HG02623 (cell line): ENCODE results near the gene SHF.
A peak's percentile ranks its signal among the peaks of the same experiment; 100 is the strongest.

Source experiments
- ATAC-seq: cut with Tn5 transposase; IDR thresholded peaks from one replicate; pipeline ENCODE4 v1.9.1; 2021; ENCODE audit warnings: moderate library complexity; ENCODE audit not compliant: unreplicated experiment

Gene SHF

DNA sequence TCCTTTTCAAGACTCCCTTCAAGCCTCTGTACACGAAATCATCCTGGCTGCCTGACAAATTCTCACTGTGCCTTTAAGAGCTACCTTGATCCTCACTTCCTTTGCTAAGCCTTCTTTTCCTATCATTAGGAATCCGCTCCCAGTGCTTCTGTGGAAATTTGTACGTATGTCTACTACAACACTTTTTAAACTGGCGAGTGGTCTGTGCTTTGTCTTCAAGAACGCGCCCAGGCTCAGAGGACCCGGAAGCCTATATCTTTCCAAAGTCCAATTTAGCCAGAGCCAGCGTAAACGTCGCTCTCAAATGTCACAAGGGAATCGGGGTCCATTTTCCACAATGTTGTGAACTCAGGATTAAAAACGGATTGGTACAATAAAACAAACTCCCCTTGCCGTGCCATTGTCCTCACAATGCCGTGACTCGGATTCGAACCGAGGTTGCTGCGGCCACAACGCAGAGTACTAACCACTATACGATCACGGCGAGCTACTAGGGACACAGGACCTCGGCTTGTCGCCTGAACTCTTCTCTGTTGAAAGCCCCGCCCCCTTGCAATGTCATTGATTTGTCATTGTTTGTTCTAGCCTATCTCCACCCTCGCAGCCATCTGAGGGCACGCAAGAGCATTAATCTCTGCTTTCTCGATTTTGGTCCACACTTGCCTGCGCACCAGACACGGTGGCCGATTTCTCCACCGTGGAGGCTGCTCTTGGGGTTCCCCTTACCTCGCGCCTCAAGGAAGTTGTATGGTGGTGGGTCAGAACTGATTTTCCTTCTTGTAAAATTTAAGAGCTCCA, 12.4 kb upstream of the SHF start:
- peak; percentile 41 for ATAC-seq

DNA sequence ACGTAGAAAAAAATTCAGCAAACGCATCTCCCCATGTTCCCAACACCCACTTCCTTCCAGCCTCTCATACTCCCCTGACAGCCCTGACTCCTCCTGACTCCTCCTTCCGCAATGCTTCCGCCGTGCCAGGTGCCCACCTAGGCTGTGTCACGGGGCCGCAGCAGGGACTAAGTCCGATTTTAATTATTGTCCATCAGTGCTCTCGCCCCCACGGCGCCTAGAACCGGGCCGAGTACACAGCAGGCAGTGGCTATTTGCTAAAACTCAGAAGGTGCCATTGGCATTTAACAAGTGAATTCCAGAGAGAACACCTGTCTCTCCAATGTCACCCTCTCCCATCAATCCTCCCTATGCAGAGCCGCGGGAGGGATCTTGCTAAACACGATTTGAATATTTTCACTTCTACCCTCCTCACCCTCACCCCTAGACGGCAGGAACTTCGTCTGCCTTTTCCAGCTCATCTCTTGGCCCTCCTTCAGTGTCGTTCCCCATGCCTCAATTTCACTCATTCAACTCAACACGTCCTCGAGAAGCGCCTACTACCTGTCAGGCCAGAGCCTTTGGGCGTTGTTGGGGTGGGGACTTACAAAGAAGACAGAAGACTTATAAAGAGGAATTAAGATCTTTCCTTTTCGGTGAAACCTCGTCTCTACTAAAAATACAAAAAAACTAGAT, 11.5 kb upstream of the SHF start:
- no peak for ATAC-seq

DNA sequence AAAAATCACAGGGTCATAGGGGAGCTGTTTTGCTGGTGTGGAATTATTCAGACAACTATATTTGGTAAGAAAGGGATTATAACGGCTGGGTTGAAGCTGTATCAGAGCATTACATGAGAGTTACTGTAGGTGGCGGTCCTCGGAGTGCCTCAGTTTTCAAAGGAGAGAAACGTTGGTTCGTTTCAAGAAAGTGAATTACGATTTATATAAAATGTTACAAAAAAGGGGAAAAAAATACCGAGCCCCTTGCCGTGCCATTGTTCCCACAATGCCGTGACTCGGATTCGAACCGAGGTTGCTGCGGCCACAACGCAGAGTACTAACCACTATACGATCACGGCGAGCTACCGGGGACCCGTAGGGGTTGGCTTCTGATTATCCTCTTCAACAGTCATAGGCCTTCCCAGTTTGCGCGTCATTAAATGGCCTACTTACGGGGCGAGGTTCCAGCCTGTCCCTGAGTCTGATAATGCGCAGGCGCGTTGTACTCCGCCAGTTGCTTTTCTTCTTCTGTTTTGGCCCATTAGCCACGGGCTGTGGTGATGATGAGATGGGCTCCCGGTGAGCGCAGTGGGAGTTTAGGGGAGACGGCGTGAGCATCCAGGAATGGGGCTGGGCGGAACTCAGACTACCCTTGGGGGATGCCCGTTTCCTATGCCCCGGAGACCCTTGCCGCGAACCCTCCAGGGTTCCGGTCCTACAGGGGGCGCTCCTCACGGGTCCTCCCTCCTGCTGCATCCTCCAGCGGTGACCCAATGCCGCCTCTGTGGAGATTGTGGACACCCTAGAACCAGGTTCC, 10.8 kb upstream of the SHF start:
- ATAC-seq = peak; percentile 60

DNA sequence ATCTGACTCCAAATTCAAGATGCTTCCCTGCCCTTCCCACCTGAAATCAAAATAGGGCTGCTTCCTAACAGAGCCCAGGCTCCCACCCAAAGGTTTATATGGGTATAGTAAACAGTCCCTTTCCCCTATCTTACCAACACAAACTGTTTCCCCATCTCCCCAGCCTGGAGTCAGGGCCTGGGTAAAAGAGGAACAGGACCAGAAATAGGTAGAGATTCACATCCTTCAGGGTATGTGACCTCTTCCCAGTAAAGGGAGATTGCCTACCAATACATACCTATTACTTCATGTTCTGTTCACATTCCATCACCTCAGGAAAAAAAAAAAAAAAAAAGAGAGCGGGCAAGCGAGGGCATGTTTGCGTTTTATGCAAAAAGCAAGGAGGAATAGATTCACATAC, 9.7 kb upstream of the SHF start:
- ATAC-seq = no peak

DNA sequence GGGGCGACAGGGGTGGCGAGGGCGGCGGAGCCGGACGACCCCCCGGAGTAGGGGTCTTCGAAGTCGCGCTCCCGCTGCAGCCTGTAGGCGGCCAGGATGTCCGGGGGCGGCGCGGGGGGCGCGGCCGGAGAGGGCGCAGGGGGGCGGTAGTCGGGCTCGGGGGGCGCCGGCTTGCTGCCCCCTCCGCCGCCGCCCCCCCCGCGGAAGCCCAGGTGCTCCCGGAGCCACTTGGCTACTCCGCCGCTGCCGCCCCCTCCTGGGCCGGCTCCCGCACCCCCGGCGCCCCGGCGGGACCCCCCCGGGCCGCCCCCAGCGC, 230 bp downstream of the SHF start:
- no peak for ATAC-seq

DNA sequence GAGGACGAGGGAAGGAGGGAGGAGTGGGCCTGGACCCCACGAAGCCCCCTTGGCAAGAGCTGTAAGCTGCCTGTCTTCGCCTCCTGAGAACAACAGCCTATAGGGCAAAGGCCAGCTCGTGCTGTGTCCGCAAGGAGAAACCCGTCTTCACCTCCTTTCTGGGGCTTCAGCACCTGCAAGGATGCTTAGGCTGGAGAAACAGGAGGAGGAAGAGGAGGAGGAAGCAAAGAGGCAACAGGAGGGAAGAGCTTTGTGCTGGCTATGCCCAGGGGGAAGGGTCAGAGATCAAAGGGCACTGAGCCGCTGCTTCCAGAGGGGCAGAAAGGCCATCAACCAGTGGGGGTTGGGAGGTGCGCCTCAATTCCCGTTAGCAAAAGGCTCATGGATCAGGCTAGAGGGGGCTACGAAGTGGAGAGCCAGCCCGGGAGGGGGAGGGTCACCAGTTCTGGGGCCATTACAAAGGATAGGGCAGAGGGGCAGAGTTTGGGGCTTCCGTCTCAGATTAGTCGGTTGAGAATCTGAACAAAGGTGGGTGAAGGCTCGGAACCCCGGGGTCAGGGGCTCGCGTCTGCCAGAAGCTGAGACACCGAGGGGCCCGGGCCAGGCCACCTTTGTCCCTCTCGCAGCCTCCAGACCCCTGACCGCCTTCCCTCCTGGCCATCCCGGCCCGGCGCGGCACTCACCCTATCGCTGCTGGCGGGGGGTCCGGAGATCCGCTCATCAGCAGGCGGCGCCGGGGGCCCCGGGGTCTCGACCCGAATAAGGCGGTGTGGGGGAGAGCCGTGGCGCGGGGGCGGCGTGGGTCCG, 792 bp downstream of the SHF start:
- no peak for ATAC-seq

DNA sequence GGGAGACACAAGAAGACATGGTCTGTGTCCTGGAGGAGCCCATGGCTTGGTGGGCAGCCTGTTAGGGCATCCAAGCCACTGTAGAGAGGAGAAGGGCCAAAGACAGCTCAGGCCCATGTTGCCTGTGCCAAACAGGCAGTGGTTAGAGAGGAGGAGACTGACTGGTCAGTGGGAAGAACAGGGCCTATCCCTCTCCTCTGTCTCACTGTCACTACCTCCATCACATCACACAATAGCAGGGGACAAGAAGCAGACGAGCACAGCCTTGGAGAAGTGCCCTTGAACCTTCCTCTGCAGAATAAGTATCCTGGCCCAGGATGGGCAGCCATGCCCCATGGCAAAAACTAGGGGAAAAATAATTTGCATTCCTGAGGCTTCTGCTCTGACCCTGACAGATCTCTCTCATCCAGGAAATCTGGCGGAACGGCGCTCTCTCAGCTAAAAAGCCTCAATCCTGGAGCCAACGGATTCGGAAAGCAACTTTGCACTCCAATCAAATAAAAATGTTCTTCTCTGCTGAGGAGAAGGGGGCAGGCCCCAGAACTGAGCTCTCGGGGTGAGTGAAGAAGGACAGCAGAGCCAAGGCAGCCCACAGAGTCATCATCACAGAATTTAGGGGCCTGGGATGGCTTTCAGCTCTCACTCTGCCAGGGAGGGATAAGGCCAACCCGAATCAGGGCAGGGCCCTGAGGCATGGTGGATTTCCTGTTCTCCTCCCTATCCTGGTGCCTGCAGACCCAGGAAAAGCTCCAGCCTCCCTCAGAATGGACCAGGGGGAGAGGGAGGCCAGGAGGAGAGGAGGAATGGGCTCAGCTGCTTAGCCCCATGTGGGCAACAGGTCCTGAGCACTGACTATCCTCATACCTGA, 1.6 kb downstream of the SHF start:
- no peak for ATAC-seq

DNA sequence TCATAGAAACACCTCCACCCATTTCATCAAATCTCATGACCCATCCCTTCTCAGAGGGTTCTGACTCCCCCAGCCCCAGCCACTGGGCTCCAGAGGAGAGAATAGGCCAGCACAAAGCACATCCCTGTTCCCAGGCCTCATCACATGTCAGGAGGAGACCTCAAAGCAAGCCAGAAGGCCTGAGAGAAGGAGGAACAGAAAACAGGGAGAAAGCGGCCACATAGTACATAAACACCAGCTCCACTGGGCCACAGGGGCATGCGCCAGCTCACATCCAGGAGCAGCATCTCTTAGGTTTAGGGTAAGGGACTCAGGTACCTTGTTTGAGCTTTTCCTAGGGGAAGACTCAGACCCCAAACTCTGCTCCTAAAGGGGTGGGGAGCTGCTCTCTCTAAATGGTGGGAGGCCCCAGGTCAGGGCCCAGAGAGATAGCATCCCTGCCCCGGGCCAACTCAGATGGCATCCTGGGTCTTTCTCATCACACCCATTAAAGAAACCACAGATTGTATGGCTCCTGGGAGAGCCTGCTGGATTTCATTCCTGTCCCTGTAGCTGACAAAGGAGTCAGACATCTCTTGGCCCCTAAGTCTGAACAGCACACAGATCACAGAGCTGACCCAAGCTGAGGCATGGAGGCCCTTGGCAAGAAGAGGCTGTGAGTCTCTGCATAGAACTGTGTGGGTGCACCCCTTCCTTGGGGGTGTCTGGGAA, 2.5 kb downstream of the SHF start:
- ATAC-seq = no peak

DNA sequence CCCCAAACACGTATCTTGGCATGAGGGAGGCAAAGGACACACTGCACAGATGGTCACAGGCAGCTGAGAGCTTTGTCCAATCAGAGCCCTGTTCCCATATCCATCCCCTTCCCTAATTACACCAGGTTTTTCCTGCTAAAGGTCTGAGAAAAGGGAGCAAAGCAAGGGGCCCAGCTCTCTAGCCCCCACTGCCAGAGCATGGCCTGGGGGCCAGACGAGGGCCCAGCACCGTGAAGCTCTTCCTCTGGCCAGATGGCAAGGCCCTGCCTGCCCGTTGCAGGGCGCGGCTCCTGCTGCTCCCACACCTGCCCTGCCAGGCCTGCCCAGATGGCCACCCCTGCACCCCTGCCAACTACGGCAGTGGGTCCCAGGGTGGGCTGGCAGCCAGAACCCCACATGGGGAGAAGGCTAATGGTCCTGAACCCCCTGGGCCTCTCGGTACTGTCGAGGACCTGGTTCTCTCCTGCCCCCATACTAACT, 3.2 kb downstream of the SHF start:
- ATAC-seq = no peak

DNA sequence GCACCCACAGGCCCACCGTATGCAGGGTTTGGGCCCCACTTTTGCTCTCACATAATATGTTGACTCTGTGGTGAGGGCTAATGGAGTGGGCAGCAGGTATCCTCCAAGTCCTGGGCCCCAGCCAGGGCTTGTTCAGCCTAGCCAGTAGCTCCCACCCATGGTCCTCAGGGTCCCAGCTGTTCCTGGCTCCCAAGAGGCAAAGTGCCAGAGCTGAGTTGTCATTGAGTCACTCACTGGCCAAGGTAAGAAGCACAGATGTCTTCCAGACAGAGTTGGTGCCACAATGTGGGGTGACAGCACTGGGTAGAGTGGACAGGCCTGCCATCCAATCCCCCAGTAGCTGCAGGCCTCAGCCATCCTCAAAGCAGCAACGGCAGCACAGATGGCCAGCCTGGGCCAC, 4.3 kb downstream of the SHF start:
- no peak for ATAC-seq

DNA sequence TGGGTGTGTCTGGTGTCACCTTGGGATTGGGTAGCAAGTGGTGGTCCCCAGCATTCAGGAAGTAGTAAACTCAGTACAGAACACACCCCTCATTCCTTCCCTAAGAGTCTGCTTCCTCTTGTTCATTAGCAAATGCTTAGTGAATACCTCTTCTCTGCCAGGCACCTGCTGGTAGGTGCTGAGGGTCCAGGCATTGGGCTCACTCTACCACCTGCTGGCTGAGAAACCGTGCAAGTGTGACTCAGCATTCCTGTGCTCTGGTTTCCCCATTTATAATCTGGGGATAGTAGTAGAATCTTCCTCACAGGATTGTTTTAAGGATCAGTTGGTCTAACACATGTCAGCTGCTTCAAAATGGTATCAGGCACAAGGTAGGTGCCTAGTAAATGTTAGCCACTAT, 4.8 kb downstream of the SHF start:
- no peak for ATAC-seq

DNA sequence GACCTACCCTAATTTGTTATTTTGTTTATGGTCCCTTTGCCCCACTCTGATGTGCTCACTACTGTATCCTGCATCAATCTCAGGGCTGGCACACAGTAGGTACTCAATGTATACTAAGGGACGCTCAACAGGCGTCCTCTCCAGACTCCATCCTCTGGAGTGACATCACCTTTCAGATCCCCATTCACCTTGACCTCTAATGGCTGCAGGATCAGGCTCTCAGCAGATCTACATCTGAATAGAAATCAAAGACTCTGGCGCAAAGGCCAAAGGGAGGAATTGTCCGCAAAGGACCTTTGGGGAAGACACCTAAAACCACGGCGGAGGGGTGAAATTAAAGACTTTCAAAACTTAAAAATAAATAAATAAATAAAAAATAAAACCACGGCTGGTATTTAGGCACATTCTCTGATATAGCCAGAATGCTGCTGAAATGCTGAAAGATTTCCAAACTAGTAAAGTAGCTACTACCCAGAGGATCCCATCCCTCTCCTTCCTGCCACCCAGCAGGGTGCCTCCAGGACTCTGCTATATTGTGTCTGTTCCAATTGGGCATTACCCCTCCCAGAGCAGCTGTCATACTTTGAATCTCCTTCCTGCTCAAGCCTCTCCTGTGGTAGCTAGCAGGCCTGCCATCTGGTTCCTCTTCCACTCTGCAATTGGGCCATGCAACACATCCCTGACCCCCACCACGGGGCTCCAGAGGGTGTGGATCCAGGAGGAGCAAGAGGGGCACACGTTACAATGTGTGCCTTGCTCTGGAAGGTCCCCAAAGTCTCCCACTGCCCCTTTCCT, 6.1 kb downstream of the SHF start:
- no peak for ATAC-seq

DNA sequence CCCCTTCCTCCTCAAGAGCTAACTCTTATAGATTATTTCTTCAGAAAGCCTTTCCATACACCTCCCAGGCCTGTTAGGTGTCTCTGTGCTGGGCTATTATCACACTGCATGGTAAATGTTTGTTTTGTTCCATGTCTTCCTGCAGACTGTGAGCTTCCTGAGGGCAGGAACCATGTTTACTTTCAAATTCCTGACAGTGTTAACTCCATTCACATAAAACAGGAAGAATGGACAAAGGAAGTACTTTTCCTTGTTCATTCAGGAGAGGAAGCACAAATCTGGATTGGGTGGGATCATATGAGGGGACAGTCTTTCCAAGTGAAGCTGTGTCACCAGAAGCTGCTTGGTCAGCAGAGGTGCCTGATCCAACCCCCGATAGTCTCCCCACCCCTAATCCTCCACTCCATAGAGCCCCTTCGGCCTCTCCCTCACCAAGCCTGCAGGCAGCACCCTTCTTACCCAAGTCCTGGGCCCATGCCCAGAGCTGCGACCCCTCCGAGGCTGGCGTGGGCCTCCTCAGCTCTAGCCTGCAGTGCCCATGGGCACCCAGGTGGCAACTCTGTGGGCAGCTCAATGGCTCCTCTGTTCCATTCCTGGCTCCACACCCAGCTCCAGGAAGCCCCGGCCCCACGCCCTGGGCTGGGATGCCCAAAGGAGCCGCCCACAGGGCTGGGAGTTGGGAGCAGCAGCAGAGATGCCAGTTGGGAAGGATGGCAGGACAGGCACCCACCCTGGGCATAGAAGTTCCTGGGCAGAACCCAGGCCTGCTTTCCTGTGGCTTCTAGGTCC, 6.9 kb downstream of the SHF start:
- ATAC-seq = no peak

DNA sequence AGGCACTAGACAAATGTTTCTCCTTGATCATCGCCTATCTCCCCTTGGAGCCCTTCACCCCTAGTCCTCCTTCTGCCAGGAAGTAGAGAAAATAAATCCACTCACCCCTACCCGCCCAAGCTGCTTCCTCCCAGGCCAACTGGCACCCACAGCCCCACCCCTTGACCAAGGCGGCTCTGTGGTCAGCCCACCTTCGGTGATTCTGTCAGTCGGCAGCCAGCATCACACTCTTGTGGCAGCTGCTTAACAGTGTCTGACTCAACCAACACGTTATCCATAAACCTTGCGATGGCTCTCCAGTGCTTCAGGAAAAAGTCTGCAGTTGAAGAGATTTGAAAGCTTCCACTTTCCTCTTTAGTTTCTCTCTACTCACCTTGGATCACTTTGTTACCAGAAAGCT, 7.6 kb downstream of the SHF start:
- no peak for ATAC-seq

DNA sequence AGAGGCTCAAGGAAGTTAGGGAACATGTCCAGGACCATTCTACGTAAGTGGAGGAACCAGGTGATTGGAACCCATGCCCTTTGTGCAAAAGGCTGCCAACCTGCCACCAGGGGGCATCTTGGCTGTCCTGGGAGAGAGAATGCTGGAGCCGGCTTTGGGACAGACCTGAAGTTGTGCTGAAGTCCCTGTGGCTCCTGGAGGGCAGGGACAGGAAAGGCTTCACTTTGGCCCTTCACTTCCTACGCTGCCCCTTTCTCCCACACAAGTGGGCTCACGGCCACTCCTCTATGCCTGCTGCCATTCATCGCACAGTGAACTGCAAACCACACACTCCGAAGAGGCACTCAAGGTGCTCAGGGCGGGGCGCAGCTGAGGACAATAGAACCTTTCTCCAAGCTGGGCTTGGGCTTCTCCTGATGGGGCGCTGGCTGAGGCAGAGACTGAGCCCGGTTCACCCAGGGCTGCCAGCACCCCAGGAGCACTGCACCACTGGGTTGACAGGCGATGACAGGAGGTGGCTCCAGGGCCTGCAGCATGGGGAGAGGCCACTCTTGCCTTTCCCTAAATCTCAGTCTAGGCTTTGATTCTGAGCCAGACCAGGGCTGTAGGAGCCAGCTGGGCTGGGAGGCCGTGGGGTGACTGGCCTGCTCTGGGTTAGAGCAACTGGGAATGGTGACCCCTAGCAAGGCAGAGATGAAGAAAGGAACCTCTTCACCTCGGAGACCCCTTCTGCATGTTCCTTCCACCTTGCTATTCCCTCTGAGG, 8.4 kb downstream of the SHF start:
- no peak for ATAC-seq

DNA sequence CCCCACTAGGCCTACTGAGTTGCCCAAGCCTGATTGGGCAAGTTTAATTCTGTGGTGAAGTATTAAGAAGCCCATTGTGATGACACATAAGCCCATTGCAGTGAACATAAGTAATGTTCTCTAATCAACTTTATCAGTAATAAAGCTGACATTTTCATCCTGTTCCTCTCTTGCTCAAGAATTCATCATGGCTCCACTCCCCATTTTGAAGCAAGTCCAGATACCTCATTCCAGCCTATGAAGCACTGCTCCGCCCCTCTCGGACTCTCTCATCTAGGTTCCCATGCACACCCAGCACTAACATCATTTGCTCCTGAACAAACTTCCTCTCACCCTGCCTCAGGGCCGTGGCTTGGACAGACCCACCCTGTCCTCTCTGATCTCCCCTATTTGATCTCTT, 10.5 kb downstream of the SHF start:
- no peak for ATAC-seq

DNA sequence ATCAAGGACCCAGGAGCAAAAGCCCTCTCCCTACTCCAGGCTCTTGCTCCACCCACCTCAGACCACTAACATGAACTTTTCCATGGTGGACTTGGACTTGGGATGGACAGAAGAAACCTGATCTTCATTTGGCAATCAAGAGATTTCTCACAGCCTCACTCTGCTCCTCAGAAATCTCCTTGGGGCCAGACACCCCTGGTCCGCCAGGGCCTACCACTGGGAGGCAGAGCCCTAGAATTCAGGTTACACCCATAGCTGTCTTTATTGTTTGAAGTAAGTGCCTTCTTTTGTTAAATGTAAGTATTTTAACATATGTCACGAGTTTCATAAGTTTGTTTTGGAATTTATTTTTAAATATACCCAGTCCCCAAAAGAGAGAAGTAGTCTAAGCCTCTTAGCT, 13.2 kb downstream of the SHF start:
- ATAC-seq = no peak
